H9 (cell line): Measurements from ENCODE around the gene VSIR. TPM values are rescaled to one million over a fixed set of nuclear protein-coding genes. Genes with fewer than 3 reads are reported as not detected.

Source experiments
- DNase-seq: peaks from one replicate; pipeline ENCODE4 v3.0.0-alpha.2; 2017
- H2AFZ ChIP-seq: one replicate; pipeline ENCODE4 v1.6.1; 2013; ENCODE audit warnings: mild to moderate bottlenecking, low read length, control low read depth, moderate library complexity
- H2AK5ac ChIP-seq: 2 replicates; pipeline ENCODE4 v1.6.1; 2013; ENCODE audit warnings: low read length, control low read depth, mixed read lengths; ENCODE audit not compliant: insufficient read length
- H2BK120ac ChIP-seq: one replicate; pipeline ENCODE4 v1.6.1; 2013; ENCODE audit warnings: low read depth, mild to moderate bottlenecking, low read length, control low read depth, inconsistent platforms; ENCODE audit not compliant: poor library complexity, severe bottlenecking
- H2BK12ac ChIP-seq: 2 replicates; pipeline ENCODE4 v1.6.1; 2013; ENCODE audit warnings: low read length, control low read depth, mixed read lengths, low read depth; ENCODE audit not compliant: insufficient read length
- H2BK15ac ChIP-seq: 2 replicates; pipeline ENCODE4 v1.6.1; 2013; ENCODE audit warnings: low read depth, low read length, control low read depth
- H2BK20ac ChIP-seq: one replicate; pipeline ENCODE4 v1.6.1; 2013; ENCODE audit warnings: low read depth, mild to moderate bottlenecking, low read length, control low read depth, inconsistent platforms; ENCODE audit not compliant: poor library complexity, severe bottlenecking
- H2BK5ac ChIP-seq: 2 replicates; pipeline ENCODE4 v1.6.1; 2013; ENCODE audit warnings: low read length, control low read depth, mixed read lengths; ENCODE audit not compliant: insufficient read length
- H3K14ac ChIP-seq: 2 replicates; pipeline ENCODE4 v1.6.1; 2013; ENCODE audit warnings: low read length, control low read depth; ENCODE audit not compliant: insufficient read depth
- H3K18ac ChIP-seq: 2 replicates; pipeline ENCODE4 v1.6.1; 2013; ENCODE audit warnings: low read depth, mild to moderate bottlenecking, mixed read lengths, low read length, control low read depth; ENCODE audit not compliant: insufficient read length
- H3K23ac ChIP-seq: 2 replicates; pipeline ENCODE4 v1.6.1; 2013; ENCODE audit warnings: low read length, control low read depth, mixed read lengths, low read depth; ENCODE audit not compliant: insufficient read length
- H3K23me2 ChIP-seq: 2 replicates; pipeline ENCODE4 v1.6.1; 2013; ENCODE audit warnings: low read depth, mild to moderate bottlenecking, mixed read lengths, low read length, control low read depth; ENCODE audit not compliant: insufficient read length, poor library complexity, severe bottlenecking
- H3K27ac ChIP-seq: 2 replicates; pipeline ENCODE4 v1.5.1; 2013; ENCODE audit warnings: low read length, control low read depth, mixed read lengths, low read depth; ENCODE audit not compliant: insufficient read length
- H3K27me3 ChIP-seq: 2 replicates; pipeline ENCODE4 v1.6.1; 2013; ENCODE audit warnings: low read length, control low read depth, inconsistent platforms; ENCODE audit not compliant: insufficient read depth
- H3K4ac ChIP-seq: 2 replicates; pipeline ENCODE4 v1.6.1; 2013; ENCODE audit warnings: low read depth, mild to moderate bottlenecking, control low read depth, inconsistent platforms, low read length, moderate library complexity
- H3K4me1 ChIP-seq: 2 replicates; pipeline ENCODE4 v1.6.1; 2013; ENCODE audit warnings: low read length, control low read depth, inconsistent platforms; ENCODE audit not compliant: insufficient read depth
- H3K4me2 ChIP-seq: 2 replicates; pipeline ENCODE4 v1.6.1; 2013; ENCODE audit warnings: low read length, control low read depth, mixed read lengths; ENCODE audit not compliant: insufficient read length, insufficient read depth
- H3K56ac ChIP-seq: 2 replicates; pipeline ENCODE4 v1.6.1; 2013; ENCODE audit warnings: low read depth, mild to moderate bottlenecking, mixed read lengths, low read length, control low read depth; ENCODE audit not compliant: insufficient read length
- H3K79me1 ChIP-seq: 2 replicates; pipeline ENCODE4 v1.6.1; 2013; ENCODE audit warnings: low read depth, mild to moderate bottlenecking, moderate library complexity, low read length, control low read depth, inconsistent platforms; ENCODE audit not compliant: insufficient read depth, poor library complexity, severe bottlenecking
- H3K79me2 ChIP-seq: 2 replicates; pipeline ENCODE4 v1.6.1; 2013; ENCODE audit warnings: low read length, control low read depth, inconsistent platforms; ENCODE audit not compliant: insufficient read depth
- H3K9ac ChIP-seq: 2 replicates; pipeline ENCODE4 v1.6.1; 2013; ENCODE audit warnings: low read length, control low read depth, mixed read lengths; ENCODE audit not compliant: insufficient read length; ENCODE audit errors: extremely low read depth
- H3K9me3 ChIP-seq: one replicate; pipeline ENCODE4 v1.6.1; 2013; ENCODE audit warnings: low read depth, low read length, inconsistent platforms; ENCODE audit not compliant: control insufficient read depth
- H3T11ph ChIP-seq: one replicate; pipeline ENCODE4 v1.6.1; 2013; ENCODE audit warnings: mild to moderate bottlenecking, low read length, control low read depth, inconsistent platforms
- H4K20me1 ChIP-seq: one replicate; pipeline ENCODE4 v1.6.1; 2013; ENCODE audit not compliant: control insufficient read depth, insufficient read length, insufficient read depth
- H4K5ac ChIP-seq: 2 replicates; pipeline ENCODE4 v1.6.1; 2013; ENCODE audit warnings: low read depth, mild to moderate bottlenecking, mixed read lengths, low read length, control low read depth; ENCODE audit not compliant: insufficient read length
- H4K8ac ChIP-seq: replicated peaks from 2 replicates; pipeline ENCODE4 v1.6.1; 2013; ENCODE audit warnings: low read length, control low read depth, mixed read lengths, low read depth; ENCODE audit not compliant: insufficient read length
- H4K91ac ChIP-seq: 2 replicates; pipeline ENCODE4 v1.6.1; 2013; ENCODE audit warnings: low read depth, mild to moderate bottlenecking, moderate library complexity, mixed read lengths, low read length, control low read depth; ENCODE audit not compliant: insufficient read length
- H3K27ac Mint-ChIP-seq, 3 experiments: 2 replicates in 2 of 3; 3 replicates in 1 of 3; pipeline ENCODE4 v1.8.0; 2020 to 2021; ENCODE audit warnings: mixed read lengths in 3 of 3, mild to moderate bottlenecking in 1 of 3, moderate library complexity in 1 of 3
- H3K27me3 Mint-ChIP-seq: 2 replicates; pipeline ENCODE4 v1.8.0; 2021; ENCODE audit warnings: low read depth, mild to moderate bottlenecking, moderate library complexity, mixed read lengths
- H3K36me3 Mint-ChIP-seq, 3 experiments: 2 replicates in 2 of 3; 3 replicates in 1 of 3; pipeline ENCODE4 v1.8.0; 2020 to 2021; ENCODE audit warnings: low read depth in 3 of 3, mixed read lengths in 3 of 3; ENCODE audit not compliant: insufficient read depth in 1 of 3
- H3K4me1 Mint-ChIP-seq, 2 experiments: 2 replicates each; pipeline ENCODE4 v1.8.0; 2020; ENCODE audit warnings: mixed read lengths in 2 of 2
- H3K4me3 Mint-ChIP-seq, 2 experiments: 2 replicates in 1 of 2; 3 replicates in 1 of 2; pipeline ENCODE4 v1.8.0; 2020 to 2021; ENCODE audit warnings: mild to moderate bottlenecking in 2 of 2, mixed read lengths in 2 of 2, moderate library complexity in 1 of 2
- H3K9me3 Mint-ChIP-seq, 2 experiments: 2 replicates in 1 of 2; 3 replicates in 1 of 2; pipeline ENCODE4 v1.8.0; 2020; ENCODE audit warnings: mild to moderate bottlenecking in 2 of 2, mixed read lengths in 2 of 2, moderate library complexity in 1 of 2
- WGBS: extraction: QIAGEN DNeasy Blood & Tissue Kit; methylation state at CpG from one replicate; pipeline ENCODE4 v1.1.7; 2013; ENCODE audit warnings: missing lambda C conversion rate, low lambda C conversion rate, mixed read lengths; ENCODE audit not compliant: insufficient read length; ENCODE audit errors: extremely low coverage; 5-methylcytosine and 5-hydroxymethylcytosine counted together
- total RNA-seq: library from RNA; stranded (reverse); gene quantifications from 2 replicates; pipeline ENCODE4 v1.2.1, GENCODE V29; 2021
- TF ChIP-seq, protein P1 (sequence below): fragments of 200-600 bp; sonication (generic); conservative IDR thresholded peaks from 3 replicates; pipeline ENCODE4 v1.8.0; 2021; ENCODE audit warnings: antibody characterized with exemption, mild to moderate bottlenecking

Gene VSIR
- total RNA-seq, 1 experiment from 2014 or later, result 0.11 TPM

DNA sequence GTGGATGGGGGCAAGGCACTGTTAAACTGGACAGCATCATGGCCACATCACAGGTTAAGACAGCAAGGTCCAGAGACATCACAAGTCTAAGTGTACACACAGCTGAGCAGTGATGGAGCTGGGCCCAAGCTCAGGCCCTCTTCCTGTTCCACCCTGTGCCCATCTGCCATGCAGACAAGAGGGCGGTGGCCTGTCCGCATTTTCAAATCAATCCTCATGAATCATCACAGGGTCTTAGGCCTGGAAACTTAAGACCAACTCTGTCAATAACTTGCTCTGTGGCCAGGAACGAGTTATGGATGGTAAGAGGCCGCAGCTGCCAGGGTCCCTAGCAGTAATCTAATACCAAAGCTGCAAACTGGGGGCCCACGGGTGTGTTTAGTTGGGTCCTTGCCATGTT lies 56.9 kb downstream of the VSIR start:
- Histone ChIP-seq H3K56ac (no peak overlapping the region), H3K79me2 (no peaks in the 10 kb centered on the region), H2BK12ac (no peak overlapping the region), H3K79me1 (no peaks in the 10 kb centered on the region), H3K4me2 (no peak overlapping the region), H3K23me2 (no peaks in the 10 kb centered on the region), H2BK5ac (no peak overlapping the region), H2AK5ac (no peak overlapping the region), H4K8ac (no peak overlapping the region), H3K4me1 (no peaks in the 10 kb centered on the region), H4K20me1 (no peaks in the 10 kb centered on the region), H3K18ac (no peak overlapping the region), H2BK120ac (no peak overlapping the region), H2AFZ (no peak overlapping the region), H2BK20ac (no peak overlapping the region), H3K4ac (no peak overlapping the region), H4K5ac (no peak overlapping the region), H3K27ac (no peak overlapping the region), H2BK15ac (no peak overlapping the region), H3K9ac (no peak overlapping the region), H4K91ac (no peak overlapping the region), H3T11ph (no peak overlapping the region), H3K27me3 (no peaks in the 10 kb centered on the region; the same call in 1 of the 2 replicates), H3K23ac (no peak overlapping the region), H3K9me3 (no peaks in the 10 kb centered on the region), H3K14ac (no peak overlapping the region)
- no peak overlapping the region for H3K4me3 Mint-ChIP-seq
- H3K9me3 Mint-ChIP-seq, result no peaks in the 10 kb centered on the region
- no peak for DNase-seq
- no peaks in the 10 kb centered on the region; a peak in 1 of 7 replicates for H3K36me3 Mint-ChIP-seq
- no peak overlapping the region for H3K27ac Mint-ChIP-seq
- WGBS, result no CpG with 5 or more reads among the region's 5 CpGs
- TF ChIP-seq, protein P1, sequence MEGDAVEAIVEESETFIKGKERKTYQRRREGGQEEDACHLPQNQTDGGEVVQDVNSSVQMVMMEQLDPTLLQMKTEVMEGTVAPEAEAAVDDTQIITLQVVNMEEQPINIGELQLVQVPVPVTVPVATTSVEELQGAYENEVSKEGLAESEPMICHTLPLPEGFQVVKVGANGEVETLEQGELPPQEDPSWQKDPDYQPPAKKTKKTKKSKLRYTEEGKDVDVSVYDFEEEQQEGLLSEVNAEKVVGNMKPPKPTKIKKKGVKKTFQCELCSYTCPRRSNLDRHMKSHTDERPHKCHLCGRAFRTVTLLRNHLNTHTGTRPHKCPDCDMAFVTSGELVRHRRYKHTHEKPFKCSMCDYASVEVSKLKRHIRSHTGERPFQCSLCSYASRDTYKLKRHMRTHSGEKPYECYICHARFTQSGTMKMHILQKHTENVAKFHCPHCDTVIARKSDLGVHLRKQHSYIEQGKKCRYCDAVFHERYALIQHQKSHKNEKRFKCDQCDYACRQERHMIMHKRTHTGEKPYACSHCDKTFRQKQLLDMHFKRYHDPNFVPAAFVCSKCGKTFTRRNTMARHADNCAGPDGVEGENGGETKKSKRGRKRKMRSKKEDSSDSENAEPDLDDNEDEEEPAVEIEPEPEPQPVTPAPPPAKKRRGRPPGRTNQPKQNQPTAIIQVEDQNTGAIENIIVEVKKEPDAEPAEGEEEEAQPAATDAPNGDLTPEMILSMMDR, result no peak
- H3K4me1 Mint-ChIP-seq, result peaks cover 11 to 35% of the 10 kb centered on the region in 2 experiments
- H3K27me3 Mint-ChIP-seq, result peaks cover 13% of the 10 kb centered on the region
